NCI-H2029 (cell line): ENCODE results near the gene COPS6.

Source experiments
- DNase-seq: peaks from one replicate; lab custom pipeline; 2025; lab: John Stamatoyannopoulos, UW

Gene COPS6

GRCh38 chr7:100080907-100081534 is 7.7 kb upstream of the COPS6 start:
- peak; percentile 87 for DNase-seq

GRCh38 chr7:100081535-100082102 is 7.2 kb upstream of the COPS6 start, which contains the start of gene ZNF3:
Gene ZNF3, minus strand, starts transcription at chr7:100081723. Its CDS starts 4,366 bp downstream, at chr7:100077357.
- peak; percentile 98 for DNase-seq

GRCh38 chr7:100082978-100083377 is 5.8 kb upstream of the COPS6 start:
- no peak for DNase-seq

- DNase-seq: no peak
Measured at GRCh38 chr7:100085515-100085914, 3.3 kb upstream of the COPS6 start.

GRCh38 chr7:100087055-100087750 is 1.6 kb upstream of the COPS6 start:
- no peak for DNase-seq

GRCh38 chr7:100088095-100088620 is 611 bp upstream of the COPS6 start:
- no peak for DNase-seq

GRCh38 chr7:100089458-100090196 is 858 bp downstream of the COPS6 start:
- no peak for DNase-seq

GRCh38 chr7:100090527-100091410 is 2.0 kb downstream of the COPS6 start:
- no peak for DNase-seq

GRCh38 chr7:100091411-100092181 is 2.8 kb downstream of the COPS6 start:
- no peak for DNase-seq

- no peak for DNase-seq
Measured at GRCh38 chr7:100093054-100093453, 4.3 kb downstream of the COPS6 start.

- no peak for DNase-seq
Measured at GRCh38 chr7:100093498-100093897, 4.7 kb downstream of the COPS6 start.

GRCh38 chr7:100093925-100094486 is 5.2 kb downstream of the COPS6 start:
- DNase-seq: no peak

GRCh38 chr7:100095289-100095688 is 6.5 kb downstream of the COPS6 start:
- no peak for DNase-seq

GRCh38 chr7:100095704-100096103 is 6.9 kb downstream of the COPS6 start:
- DNase-seq: no peak

- DNase-seq: no peak
Measured at GRCh38 chr7:100098913-100099312, 10.1 kb downstream of the COPS6 start.

- no peak for DNase-seq
Measured at GRCh38 chr7:100099452-100099851, 10.7 kb downstream of the COPS6 start.

- peak; percentile 99 for DNase-seq
Measured at GRCh38 chr7:100100420-100101015, 11.7 kb downstream of the COPS6 start.

GRCh38 chr7:100101016-100101862 is 12.5 kb downstream of the COPS6 start, which contains the start of the genes AP4M1 and MCM7:
Gene AP4M1, plus strand, starts transcription at chr7:100101643. Its CDS starts 72 bp downstream, at chr7:100101715.
Gene MCM7, minus strand, starts transcription at chr7:100101397. Its CDS starts 103 bp downstream, at chr7:100101294.
- DNase-seq: peak; percentile 98
